ENCODE measurements around the gene FXR2. TPM values are rescaled to one million over a fixed set of nuclear protein-coding genes. Genes with fewer than 3 reads are reported as not detected.

FXR2 gene
- total and polyA plus RNA-seq, 10 donors = 17.7 to 29.3 (median 24.0) TPM

GRCh38 chr17:7588553-7589203, 26.0 kb downstream of the FXR2 start:
- intact Hi-C loops (cut with DNase I; ENCODE audit: low total_unique reads) = no loop called here
- H3K27me3 ChIP-seq (replicated peaks in 1 of 7) = no peaks in the 10 kb centered on the region
- peaks cover 0 to 79% (median 40%) of the 10 kb centered on the region in 6 donors for H3K36me3 ChIP-seq
- WGBS, 5 donors = 75 to 89% (median 85%) methylated on average over 16 to 30 of the region's 30 CpGs
- peaks cover 19 to 57% (median 36%) of the 10 kb centered on the region in 6 donors for H3K4me1 ChIP-seq
- H3K9me3 ChIP-seq = no peaks in the 10 kb centered on the region
- no peak for TF ChIP-seq CTCF (IDR thresholded peaks at IDR 0.05 in 8 of 11, conservative IDR thresholded peaks at IDR 0.05 in 3 of 11)
- TF ChIP-seq POLR2A (IDR thresholded peaks at IDR 0.05) = no peak
- TF ChIP-seq POLR2AphosphoS5 (IDR thresholded peaks at IDR 0.05) = no peak
- H3K27ac ChIP-seq = peak overlapping the region in 1 of 8 donors; percentile 39
- no peak for DNase-seq
- peak overlapping the region in 2 of 8 donors; percentile 8 to 32 for H3K4me3 ChIP-seq

GRCh38 chr17:7587420-7588151, 27.1 kb downstream of the FXR2 start:
- H3K36me3 ChIP-seq = peaks cover 0 to 72% (median 30%) of the 10 kb centered on the region in 6 donors
- TF ChIP-seq POLR2A (IDR thresholded peaks at IDR 0.05) (no peak), POLR2AphosphoS5 (IDR thresholded peaks at IDR 0.05) (peak in 1 of 3 donors; percentile 30)
- H3K27ac ChIP-seq = peak overlapping the region in 1 of 8 donors; percentile 39
- no peak for DNase-seq
- H3K4me1 ChIP-seq = peaks cover 26 to 65% (median 44%) of the 10 kb centered on the region in 6 donors
- no peak overlapping the region for H3K4me3 ChIP-seq
- WGBS, 5 donors = 65 to 80% (median 76%) methylated on average over 10 to 12 of the region's 12 CpGs
- no peaks in the 10 kb centered on the region for H3K9me3 ChIP-seq
- H3K27me3 ChIP-seq (replicated peaks in 1 of 7) = no peaks in the 10 kb centered on the region
- intact Hi-C loops (cut with DNase I; ENCODE audit: low total_unique reads) = no loop called here

- Histone ChIP-seq H3K36me3 (peaks cover 0 to 70% (median 22%) of the 10 kb centered on the region in 6 donors), H3K9me3 (no peaks in the 10 kb centered on the region), H3K27ac (peak overlapping the region in 1 of 8 donors; percentile 39), H3K4me3 (no peak overlapping the region), H3K27me3 (replicated peaks in 1 of 7) (no peaks in the 10 kb centered on the region), H3K4me1 (peaks cover 34 to 73% (median 51%) of the 10 kb centered on the region in 6 donors)
- DNase-seq = no peak
- TF ChIP-seq POLR2A (IDR thresholded peaks at IDR 0.05) = no peak
- TF ChIP-seq POLR2AphosphoS5 (IDR thresholded peaks at IDR 0.05) = no peak
- no peak for TF ChIP-seq CTCF (IDR thresholded peaks at IDR 0.05 in 8 of 11, conservative IDR thresholded peaks at IDR 0.05 in 3 of 11)
- WGBS, 5 donors = 74 to 86% (median 78%) methylated on average over 9 of the region's 9 CpGs
- intact Hi-C loops (cut with DNase I; ENCODE audit: low total_unique reads) = no loop called here
Measured at GRCh38 chr17:7586673-7587419, 27.9 kb downstream of the FXR2 start.

GRCh38 chr17:7583253-7584109, 31.2 kb downstream of the FXR2 start, which contains the start of gene MPDU1:
MPDU1 (plus strand) TSS chr17:7583852; CDS start chr17:7583863, 11 bp downstream.
- peaks cover 0 to 57% (median 19%) of the 10 kb centered on the region in 6 donors for H3K36me3 ChIP-seq
- peak; percentile 89 to 93 (median 91) for TF ChIP-seq POLR2AphosphoS5 (IDR thresholded peaks at IDR 0.05)
- peak in 1 of 3 donors; percentile 18 for TF ChIP-seq POLR2A (IDR thresholded peaks at IDR 0.05)
- peak in 1 of 11 experiments; percentile 15 for TF ChIP-seq CTCF (IDR thresholded peaks at IDR 0.05 in 8 of 11, conservative IDR thresholded peaks at IDR 0.05 in 3 of 11)
- H3K27me3 ChIP-seq (replicated peaks in 1 of 7) = no peaks in the 10 kb centered on the region
- H3K4me1 ChIP-seq = peaks cover 53 to 92% (median 68%) of the 10 kb centered on the region in 6 donors
- H3K27ac ChIP-seq = peak within 1 kb of the TSS; percentile 94 to 99 (median 98)
- H3K9me3 ChIP-seq = no peaks in the 10 kb centered on the region
- intact Hi-C loops (cut with DNase I; ENCODE audit: low total_unique reads) = no loop called here
- WGBS, 5 donors = 14 to 18% (median 17%) methylated on average over 64 to 69 of the region's 69 CpGs
- peak; percentile 97 for DNase-seq
- H3K4me3 ChIP-seq = peak within 1 kb of the TSS; percentile 51 to 82 (median 62)
